HL-60 (cell line): ENCODE data around the gene FKBP15.

ENCODE experiments used
- DNase-seq, 2 experiments: peaks; one replicate each; pipeline ENCODE4 v3.0.0-alpha.2; 2010 to 2020; ENCODE audit warnings: low read depth in 1 of 2, low spot score in 1 of 2
- H3K27ac ChIP-seq: fragments of 250-450 bp; sonication (Bioruptor Pico); replicated peaks from 2 replicates; pipeline ENCODE4 v1.5.1; 2020; ENCODE audit warnings: mild to moderate bottlenecking, moderate library complexity
- H3K27me3 ChIP-seq: fragments of 250-450 bp; sonication (Bioruptor Pico); 2 replicates; pipeline ENCODE4 v1.5.1; 2021; ENCODE audit warnings: mild to moderate bottlenecking, moderate library complexity; ENCODE audit not compliant: insufficient read depth, poor library complexity, severe bottlenecking
- H3K4me3 ChIP-seq: replicated peaks from 2 replicates; pipeline ENCODE4 v1.5.1; 2011; ENCODE audit warnings: mild to moderate bottlenecking, control low read depth, low read length; ENCODE audit not compliant: insufficient read depth
- GABPA ChIP-seq: IDR thresholded peaks from 2 replicates; pipeline ENCODE4 v1.6.1; 2012; ENCODE audit warnings: low read depth
- POLR2AphosphoS5 ChIP-seq: IDR thresholded peaks from 2 replicates; pipeline ENCODE4 v1.6.1; 2012; ENCODE audit warnings: low read depth
- SPI1 ChIP-seq: IDR thresholded peaks from 2 replicates; pipeline ENCODE4 v1.6.1; 2012; ENCODE audit warnings: low read depth, mild to moderate bottlenecking, borderline replicate concordance
- TF ChIP-seq, protein P1 (sequence below): IDR thresholded peaks from 2 replicates; pipeline ENCODE4 v1.6.1; 2012; ENCODE audit warnings: low read depth; ENCODE audit not compliant: insufficient replicate concordance
- TF ChIP-seq, protein P2 (sequence below): IDR thresholded peaks from one replicate; pipeline ENCODE4 v1.5.1; 2011; ENCODE audit warnings: low read length, control low read depth, inconsistent platforms; ENCODE audit not compliant: insufficient read depth

Gene FKBP15

DNA sequence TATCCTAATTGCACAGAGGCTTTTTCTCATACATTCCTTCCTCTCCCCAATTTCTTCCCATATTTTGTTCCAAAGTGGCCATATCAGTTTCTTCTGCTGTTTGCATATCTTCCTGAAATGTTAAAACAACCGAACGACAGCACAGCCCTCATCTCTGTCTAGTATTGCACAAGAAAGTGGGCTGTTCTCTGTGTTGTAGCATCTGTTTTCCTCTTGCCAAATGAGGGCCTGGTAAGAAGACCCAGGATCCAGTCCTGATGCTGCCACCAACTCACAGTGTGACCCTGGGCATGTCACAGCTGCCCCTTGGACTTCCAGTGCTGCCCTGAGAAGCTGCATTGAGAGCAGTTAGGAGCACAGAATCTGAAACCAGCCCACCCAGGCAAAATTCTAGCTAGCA is 66.1 kb downstream of the FKBP15 start:
- peak overlapping the region; percentile 81 for H3K27ac ChIP-seq
- H3K27me3 ChIP-seq: no peaks in the 10 kb centered on the region
- no peak overlapping the region for H3K4me3 ChIP-seq
- TF ChIP-seq SPI1 (no peak), POLR2AphosphoS5 (no peak; the same call in 1 of the 2 replicates), GABPA (no peak)
- TF ChIP-seq, protein P1, sequence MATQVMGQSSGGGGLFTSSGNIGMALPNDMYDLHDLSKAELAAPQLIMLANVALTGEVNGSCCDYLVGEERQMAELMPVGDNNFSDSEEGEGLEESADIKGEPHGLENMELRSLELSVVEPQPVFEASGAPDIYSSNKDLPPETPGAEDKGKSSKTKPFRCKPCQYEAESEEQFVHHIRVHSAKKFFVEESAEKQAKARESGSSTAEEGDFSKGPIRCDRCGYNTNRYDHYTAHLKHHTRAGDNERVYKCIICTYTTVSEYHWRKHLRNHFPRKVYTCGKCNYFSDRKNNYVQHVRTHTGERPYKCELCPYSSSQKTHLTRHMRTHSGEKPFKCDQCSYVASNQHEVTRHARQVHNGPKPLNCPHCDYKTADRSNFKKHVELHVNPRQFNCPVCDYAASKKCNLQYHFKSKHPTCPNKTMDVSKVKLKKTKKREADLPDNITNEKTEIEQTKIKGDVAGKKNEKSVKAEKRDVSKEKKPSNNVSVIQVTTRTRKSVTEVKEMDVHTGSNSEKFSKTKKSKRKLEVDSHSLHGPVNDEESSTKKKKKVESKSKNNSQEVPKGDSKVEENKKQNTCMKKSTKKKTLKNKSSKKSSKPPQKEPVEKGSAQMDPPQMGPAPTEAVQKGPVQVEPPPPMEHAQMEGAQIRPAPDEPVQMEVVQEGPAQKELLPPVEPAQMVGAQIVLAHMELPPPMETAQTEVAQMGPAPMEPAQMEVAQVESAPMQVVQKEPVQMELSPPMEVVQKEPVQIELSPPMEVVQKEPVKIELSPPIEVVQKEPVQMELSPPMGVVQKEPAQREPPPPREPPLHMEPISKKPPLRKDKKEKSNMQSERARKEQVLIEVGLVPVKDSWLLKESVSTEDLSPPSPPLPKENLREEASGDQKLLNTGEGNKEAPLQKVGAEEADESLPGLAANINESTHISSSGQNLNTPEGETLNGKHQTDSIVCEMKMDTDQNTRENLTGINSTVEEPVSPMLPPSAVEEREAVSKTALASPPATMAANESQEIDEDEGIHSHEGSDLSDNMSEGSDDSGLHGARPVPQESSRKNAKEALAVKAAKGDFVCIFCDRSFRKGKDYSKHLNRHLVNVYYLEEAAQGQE: no peak
- TF ChIP-seq, protein P2, sequence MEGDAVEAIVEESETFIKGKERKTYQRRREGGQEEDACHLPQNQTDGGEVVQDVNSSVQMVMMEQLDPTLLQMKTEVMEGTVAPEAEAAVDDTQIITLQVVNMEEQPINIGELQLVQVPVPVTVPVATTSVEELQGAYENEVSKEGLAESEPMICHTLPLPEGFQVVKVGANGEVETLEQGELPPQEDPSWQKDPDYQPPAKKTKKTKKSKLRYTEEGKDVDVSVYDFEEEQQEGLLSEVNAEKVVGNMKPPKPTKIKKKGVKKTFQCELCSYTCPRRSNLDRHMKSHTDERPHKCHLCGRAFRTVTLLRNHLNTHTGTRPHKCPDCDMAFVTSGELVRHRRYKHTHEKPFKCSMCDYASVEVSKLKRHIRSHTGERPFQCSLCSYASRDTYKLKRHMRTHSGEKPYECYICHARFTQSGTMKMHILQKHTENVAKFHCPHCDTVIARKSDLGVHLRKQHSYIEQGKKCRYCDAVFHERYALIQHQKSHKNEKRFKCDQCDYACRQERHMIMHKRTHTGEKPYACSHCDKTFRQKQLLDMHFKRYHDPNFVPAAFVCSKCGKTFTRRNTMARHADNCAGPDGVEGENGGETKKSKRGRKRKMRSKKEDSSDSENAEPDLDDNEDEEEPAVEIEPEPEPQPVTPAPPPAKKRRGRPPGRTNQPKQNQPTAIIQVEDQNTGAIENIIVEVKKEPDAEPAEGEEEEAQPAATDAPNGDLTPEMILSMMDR: no peak
- DNase-seq: peak; percentile 71 to 84

DNA sequence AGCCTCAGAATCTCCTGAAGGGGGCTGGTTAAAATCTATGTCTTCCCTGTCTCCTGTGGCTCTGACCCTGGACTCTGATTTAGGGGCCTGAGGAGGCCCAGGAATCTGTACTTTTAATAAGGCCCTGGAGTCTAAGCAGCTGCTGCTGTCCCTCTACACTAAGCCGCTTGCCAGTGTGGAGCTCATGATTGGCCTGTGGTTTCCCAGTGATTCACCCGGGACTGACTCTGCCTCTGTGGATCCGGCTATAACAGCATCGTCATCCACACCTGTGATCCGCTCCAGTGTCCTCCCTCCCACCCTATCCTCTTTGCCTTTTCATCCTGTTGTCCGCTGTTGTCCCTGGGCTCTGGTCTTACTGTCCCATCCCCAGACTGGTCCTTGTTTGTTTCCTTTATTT is 66.6 kb downstream of the FKBP15 start:
- TF ChIP-seq, protein P2: no peak
- TF ChIP-seq POLR2AphosphoS5 (no peak), SPI1 (no peak), GABPA (no peak)
- TF ChIP-seq, protein P1: no peak
- DNase-seq: peak in 1 of 2 experiments; percentile 69
- Histone ChIP-seq H3K27ac (peak overlapping the region; percentile 81), H3K27me3 (no peaks in the 10 kb centered on the region), H3K4me3 (no peak overlapping the region)

DNA sequence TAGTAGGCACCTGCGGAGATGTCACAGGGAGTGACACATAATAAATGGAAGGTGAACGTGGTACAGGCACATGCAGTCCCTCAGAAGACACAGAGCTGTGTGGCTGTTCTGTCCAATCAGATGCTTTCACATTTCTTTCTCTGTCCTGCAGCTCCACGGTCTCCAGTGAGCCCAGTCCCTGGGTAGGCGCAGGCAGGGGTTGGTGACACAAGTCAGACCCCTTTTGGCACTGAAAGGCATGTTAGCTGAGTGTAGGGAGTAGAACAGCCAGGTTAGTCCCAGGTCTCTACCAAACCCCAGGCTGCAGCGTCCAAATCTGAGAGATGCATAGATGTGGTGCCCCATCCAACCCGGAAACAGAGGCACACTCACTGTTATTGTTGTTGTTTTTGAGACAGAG is 67.5 kb downstream of the FKBP15 start:
- TF ChIP-seq, protein P1: no peak
- no peak overlapping the region for H3K4me3 ChIP-seq
- no peaks in the 10 kb centered on the region for H3K27me3 ChIP-seq
- H3K27ac ChIP-seq: peak overlapping the region; percentile 81
- no peak for DNase-seq

DNA sequence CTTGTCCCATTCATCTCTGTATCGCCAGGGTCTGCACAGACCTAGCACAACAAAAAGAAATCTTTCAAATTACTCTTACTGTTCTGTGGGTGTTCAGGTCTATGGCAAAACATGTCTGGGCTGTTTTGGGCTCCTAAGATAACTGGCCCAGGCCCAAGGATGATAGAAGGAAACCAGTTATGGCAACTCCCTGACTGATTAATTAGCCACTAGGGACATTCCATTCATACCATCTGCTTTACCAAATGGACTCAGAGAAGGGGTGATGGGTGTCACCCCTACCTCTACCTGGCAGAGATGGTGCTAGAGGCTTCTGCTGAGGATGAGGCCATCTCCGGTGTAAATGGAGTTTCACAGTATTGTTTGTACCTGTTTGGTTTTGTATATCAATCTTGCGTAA is 68.4 kb downstream of the FKBP15 start:
- no peak for DNase-seq
- Histone ChIP-seq H3K27ac (peak overlapping the region; percentile 87), H3K4me3 (no peak overlapping the region), H3K27me3 (no peaks in the 10 kb centered on the region)
- TF ChIP-seq GABPA (no peak), SPI1 (no peak)
